ENCODE results near the gene PXN. TPM values are rescaled to one million over a fixed set of nuclear protein-coding genes. Genes with fewer than 3 reads are reported as not detected.

The PXN gene
- total and polyA plus RNA-seq, 2 of the 13 experiments (the other 11 are each of a cell fraction or from before 2014, with no cell fraction given), result 13.6 to 14.2 TPM

- TF ChIP-seq, protein P1, sequence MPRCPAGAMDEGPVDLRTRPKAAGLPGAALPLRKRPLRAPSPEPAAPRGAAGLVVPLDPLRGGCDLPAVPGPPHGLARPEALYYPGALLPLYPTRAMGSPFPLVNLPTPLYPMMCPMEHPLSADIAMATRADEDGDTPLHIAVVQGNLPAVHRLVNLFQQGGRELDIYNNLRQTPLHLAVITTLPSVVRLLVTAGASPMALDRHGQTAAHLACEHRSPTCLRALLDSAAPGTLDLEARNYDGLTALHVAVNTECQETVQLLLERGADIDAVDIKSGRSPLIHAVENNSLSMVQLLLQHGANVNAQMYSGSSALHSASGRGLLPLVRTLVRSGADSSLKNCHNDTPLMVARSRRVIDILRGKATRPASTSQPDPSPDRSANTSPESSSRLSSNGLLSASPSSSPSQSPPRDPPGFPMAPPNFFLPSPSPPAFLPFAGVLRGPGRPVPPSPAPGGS (CRISPR knock-in tag; IDR thresholded peaks at IDR 0.05), result no peak
- TF ChIP-seq ZNF460 (CRISPR knock-in tag; IDR thresholded peaks at IDR 0.05; ENCODE audit: borderline replicate concordance), result no peak
- no peak for TF ChIP-seq MIER3 (CRISPR knock-in tag; IDR thresholded peaks at IDR 0.05; ENCODE audit: borderline replicate concordance)
- TF ChIP-seq POLR2AphosphoS5 (IDR thresholded peaks at IDR 0.05; ENCODE audit: low read depth, low read length), result no peak
- TF ChIP-seq, protein P2, sequence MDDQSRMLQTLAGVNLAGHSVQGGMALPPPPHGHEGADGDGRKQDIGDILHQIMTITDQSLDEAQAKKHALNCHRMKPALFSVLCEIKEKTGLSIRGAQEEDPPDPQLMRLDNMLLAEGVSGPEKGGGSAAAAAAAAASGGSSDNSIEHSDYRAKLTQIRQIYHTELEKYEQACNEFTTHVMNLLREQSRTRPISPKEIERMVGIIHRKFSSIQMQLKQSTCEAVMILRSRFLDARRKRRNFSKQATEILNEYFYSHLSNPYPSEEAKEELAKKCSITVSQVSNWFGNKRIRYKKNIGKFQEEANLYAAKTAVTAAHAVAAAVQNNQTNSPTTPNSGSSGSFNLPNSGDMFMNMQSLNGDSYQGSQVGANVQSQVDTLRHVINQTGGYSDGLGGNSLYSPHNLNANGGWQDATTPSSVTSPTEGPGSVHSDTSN (CRISPR knock-in tag; IDR thresholded peaks at IDR 0.05; ENCODE audit: borderline replicate concordance), result no peak
- no peak for TF ChIP-seq ZNF737 (CRISPR knock-in tag; IDR thresholded peaks at IDR 0.05; ENCODE audit: borderline replicate concordance)
- TF ChIP-seq KAT8 (CRISPR knock-in tag; IDR thresholded peaks at IDR 0.05), result no peak
- TF ChIP-seq MED8 (CRISPR knock-in tag; IDR thresholded peaks at IDR 0.05; ENCODE audit: insufficient replicate concordance), result no peak
- no peak for TF ChIP-seq RNF219 (CRISPR knock-in tag; IDR thresholded peaks at IDR 0.05)
- no peak for TF ChIP-seq ZSCAN22 (CRISPR knock-in tag; IDR thresholded peaks at IDR 0.05)
- no peak; the same call in 1 of the 2 replicates for TF ChIP-seq ATF7-NPFF (CRISPR knock-in tag; IDR thresholded peaks at IDR 0.05; ENCODE audit: low read depth)
- no peak for TF ChIP-seq PITX1 (CRISPR knock-in tag; IDR thresholded peaks at IDR 0.05)
- TF ChIP-seq ZNF816 (CRISPR knock-in tag; IDR thresholded peaks at IDR 0.05; ENCODE audit: borderline replicate concordance), result peak; percentile 12; the same call in 1 of the 2 replicates
- no peak for TF ChIP-seq SKI (IDR thresholded peaks at IDR 0.05; ENCODE audit: partially characterized antibody)
- no peak for TF ChIP-seq TARDBP (CRISPR knock-in tag; IDR thresholded peaks at IDR 0.05)
- 0 out of 2 replicates have a peak, but pooled peaks have one; percentile 14 for TF ChIP-seq NCOA1 (CRISPR knock-in tag; IDR thresholded peaks at IDR 0.05)
- no peak for TF ChIP-seq BRD4 (CRISPR knock-in tag; IDR thresholded peaks at IDR 0.05)
- TF ChIP-seq ZNF274 (CRISPR knock-in tag; IDR thresholded peaks at IDR 0.05), result no peak
- TF ChIP-seq ZNF761 (CRISPR knock-in tag; conservative IDR thresholded peaks at IDR 0.05), result no peak
- no peak for TF ChIP-seq BCL6 (CRISPR knock-in tag; IDR thresholded peaks at IDR 0.05)
- no peak for TF ChIP-seq ZBTB1 (CRISPR knock-in tag; IDR thresholded peaks at IDR 0.05; ENCODE audit: borderline replicate concordance)
- peak; percentile 86 for TF ChIP-seq RBM22 (optimal IDR thresholded peaks at IDR 0.05; ENCODE audit: low read length)
- TF ChIP-seq ZNF569 (CRISPR knock-in tag; IDR thresholded peaks at IDR 0.05; ENCODE audit: borderline replicate concordance), result no peak
- no peak for TF ChIP-seq BORCS8-MEF2B (CRISPR knock-in tag; IDR thresholded peaks at IDR 0.05)
- TF ChIP-seq ZFAT (CRISPR knock-in tag; conservative IDR thresholded peaks at IDR 0.05), result no peak
- no peak for TF ChIP-seq RXRB (CRISPR knock-in tag; IDR thresholded peaks at IDR 0.05; ENCODE audit: borderline replicate concordance)
- TF ChIP-seq, protein P3, sequence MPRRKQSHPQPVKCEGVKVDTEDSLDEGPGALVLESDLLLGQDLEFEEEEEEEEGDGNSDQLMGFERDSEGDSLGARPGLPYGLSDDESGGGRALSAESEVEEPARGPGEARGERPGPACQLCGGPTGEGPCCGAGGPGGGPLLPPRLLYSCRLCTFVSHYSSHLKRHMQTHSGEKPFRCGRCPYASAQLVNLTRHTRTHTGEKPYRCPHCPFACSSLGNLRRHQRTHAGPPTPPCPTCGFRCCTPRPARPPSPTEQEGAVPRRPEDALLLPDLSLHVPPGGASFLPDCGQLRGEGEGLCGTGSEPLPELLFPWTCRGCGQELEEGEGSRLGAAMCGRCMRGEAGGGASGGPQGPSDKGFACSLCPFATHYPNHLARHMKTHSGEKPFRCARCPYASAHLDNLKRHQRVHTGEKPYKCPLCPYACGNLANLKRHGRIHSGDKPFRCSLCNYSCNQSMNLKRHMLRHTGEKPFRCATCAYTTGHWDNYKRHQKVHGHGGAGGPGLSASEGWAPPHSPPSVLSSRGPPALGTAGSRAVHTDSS (CRISPR knock-in tag; conservative IDR thresholded peaks at IDR 0.05), result no peak
Measured at GRCh38 chr12:120200364-120200800, 65.1 kb downstream of the PXN start (continued).

Measured in HepG2 (cell line).